Endometrial microvascular endothelial cells (primary cell): ENCODE measurements around the gene SLC1A4. TPM values are rescaled to one million over a fixed set of nuclear protein-coding genes. Genes with fewer than 3 reads are reported as not detected.
"Not testable (repeated sequence)": the region's sequence is repeated elsewhere in the genome, so short reads cannot be mapped to it uniquely, and the experiment has no call there.

Source experiments
- in situ Hi-C: cut with HindIII; loops from 2 replicates; pipeline ENCODE4 v1.10.0; 2017; ENCODE audit warnings: low sequenced_read_pairs, low pct_unique_long_range_greater_than_20kb; ENCODE audit errors: inconsistent ontology term
- total RNA-seq: library from RNA; depleted of rRNA; stranded (reverse); fragments of >200 nt; gene quantifications from one replicate; pipeline ENCODE4 v1.2.3, GENCODE V29; 2015; ENCODE audit errors: inconsistent ontology term

Gene SLC1A4
- total RNA-seq, 1 donor from 2014 or later = 5.6 TPM

GRCh38 chr2:65020251-65020650, 31.1 kb downstream of the SLC1A4 start:
- in situ Hi-C loops = not testable (repeated sequence)

DNA sequence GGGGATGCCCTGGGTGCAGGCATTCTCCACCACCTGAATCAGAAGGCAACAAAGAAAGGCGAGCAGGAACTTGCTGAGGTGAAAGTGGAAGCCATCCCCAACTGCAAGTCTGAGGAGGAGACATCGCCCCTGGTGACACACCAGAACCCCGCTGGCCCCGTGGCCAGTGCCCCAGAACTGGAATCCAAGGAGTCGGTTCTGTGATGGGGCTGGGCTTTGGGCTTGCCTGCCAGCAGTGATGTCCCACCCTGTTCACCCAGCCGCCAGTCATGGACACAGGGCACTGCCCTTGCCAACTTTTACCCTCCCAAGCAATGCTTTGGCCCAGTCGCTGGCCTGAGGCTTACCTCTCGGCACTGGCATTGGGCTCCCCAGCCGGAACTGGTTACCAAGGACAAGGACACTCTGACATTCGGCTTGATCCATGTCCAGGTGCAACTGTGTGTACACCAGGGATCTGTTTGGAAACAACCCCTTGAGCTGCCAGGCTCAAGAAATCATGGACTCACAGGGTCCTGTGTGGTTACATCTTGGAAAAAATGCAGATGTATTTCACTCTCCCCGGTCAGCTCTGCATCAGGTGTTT, 31.8 kb downstream of the SLC1A4 start:
- in situ Hi-C loops = no loop called here

GRCh38 chr2:65021709-65022108, 32.5 kb downstream of the SLC1A4 start:
- in situ Hi-C loops = no loop called here

- in situ Hi-C loops = no loop called here
Observed at GRCh38 chr2:65022189-65022588, 33.0 kb downstream of the SLC1A4 start.

DNA sequence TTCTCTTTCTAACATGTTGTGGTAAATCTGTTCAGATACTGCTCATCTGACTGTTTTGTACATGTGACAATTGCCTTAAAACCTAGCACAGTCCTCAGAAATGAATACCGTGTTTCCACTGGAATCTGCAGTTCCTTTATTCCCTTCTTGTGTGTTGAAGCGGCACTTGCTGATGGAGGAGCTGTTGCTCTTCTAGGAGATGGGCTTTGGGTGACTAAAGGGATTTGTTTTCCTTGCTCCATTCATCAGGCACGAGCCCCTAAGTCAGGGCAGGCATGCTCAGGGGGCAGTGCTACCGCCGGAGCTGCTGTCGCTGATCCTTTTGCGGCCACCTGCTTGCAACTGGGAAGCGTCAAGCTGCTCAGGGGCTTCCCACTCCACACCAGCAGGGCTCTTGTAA, 34.5 kb downstream of the SLC1A4 start:
- in situ Hi-C loops = no loop called here

DNA sequence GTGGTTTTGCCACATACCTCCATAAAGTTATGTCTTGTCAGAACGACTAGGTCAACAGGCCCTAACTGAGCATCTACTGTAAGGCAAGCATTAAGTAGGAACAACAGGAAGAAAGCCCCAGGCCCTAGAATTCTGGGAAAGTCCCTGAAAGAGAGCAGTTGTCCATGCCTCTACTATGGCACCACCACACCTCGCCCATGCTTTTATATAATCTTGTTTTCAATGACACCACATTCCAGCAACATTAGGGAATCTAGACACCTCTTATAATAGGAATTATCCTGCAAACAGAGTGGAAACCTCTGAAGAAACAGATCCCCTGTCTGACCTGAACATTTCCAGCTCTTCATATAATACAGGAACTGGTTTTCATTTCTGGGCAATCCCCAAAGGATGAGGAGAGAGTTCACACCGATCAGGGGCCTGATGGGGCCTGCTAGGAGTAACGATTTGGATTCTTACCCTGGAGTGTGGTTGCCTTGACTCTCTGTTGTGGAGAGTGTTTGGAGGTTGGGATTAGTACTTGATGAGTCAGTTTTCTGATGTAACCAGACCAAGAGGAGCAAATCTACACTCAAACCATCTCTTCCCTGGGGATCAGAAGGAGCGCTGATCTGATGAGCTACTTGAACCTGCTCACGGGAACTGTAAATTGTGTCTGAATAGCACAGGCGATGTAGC, 35.1 kb downstream of the SLC1A4 start:
- in situ Hi-C loops = no loop called here

DNA sequence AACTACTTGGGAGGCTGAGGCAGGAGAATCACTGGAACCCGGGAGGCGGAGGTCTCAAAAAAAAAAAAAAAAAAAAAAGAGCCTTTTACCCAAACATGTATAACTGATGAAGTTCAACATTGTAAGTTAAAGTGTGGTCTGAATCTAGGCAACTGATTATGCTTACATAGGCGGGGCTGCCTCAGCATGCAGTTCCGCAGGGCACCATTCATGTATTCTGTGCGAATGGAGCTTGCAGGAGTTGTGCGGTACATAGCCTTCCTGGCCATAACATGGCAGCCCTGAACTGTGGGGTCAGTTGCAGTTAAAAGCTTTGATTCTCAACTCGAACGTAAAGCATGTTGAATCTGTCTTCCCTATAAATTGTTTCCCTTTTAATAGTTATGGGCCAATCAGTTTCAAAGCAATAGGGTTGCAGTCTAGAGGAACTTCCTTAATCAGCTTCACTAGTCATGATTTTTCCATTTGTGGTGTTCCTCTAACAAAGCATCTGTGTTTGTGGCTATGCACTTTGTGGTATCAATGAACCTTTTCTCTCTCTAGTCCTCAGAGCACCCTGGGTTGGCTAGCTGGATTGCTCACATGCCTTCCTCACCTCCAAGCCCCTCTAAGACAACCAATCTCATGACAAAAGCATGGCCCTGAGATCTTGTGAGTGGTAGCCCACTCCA, 36.4 kb downstream of the SLC1A4 start:
- in situ Hi-C loops = no loop called here

DNA sequence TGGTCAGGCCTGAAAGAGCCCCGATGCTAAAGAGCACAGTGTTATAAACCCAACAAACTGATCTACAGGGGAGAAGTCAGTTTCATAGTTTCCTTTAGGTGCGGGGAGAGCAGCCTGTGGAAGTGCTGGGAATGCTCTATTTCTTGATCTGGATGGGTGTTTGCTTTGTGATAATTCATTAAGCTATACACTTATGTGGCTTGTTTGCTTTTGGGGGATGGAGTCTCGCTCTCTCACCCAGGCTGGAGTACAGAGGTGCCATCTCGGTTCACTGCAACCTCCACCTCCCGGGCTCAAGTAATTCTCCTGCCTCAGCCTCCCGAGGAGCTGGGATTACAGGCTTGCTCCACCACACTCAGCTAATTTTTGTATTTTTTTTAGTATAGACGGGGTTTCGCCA, 37.0 kb downstream of the SLC1A4 start:
- in situ Hi-C loops = no loop called here

GRCh38 chr2:65026704-65027464, 37.7 kb downstream of the SLC1A4 start:
- in situ Hi-C loops = no loop called here

GRCh38 chr2:65027616-65028244, 38.5 kb downstream of the SLC1A4 start:
- in situ Hi-C loops = no loop called here

DNA sequence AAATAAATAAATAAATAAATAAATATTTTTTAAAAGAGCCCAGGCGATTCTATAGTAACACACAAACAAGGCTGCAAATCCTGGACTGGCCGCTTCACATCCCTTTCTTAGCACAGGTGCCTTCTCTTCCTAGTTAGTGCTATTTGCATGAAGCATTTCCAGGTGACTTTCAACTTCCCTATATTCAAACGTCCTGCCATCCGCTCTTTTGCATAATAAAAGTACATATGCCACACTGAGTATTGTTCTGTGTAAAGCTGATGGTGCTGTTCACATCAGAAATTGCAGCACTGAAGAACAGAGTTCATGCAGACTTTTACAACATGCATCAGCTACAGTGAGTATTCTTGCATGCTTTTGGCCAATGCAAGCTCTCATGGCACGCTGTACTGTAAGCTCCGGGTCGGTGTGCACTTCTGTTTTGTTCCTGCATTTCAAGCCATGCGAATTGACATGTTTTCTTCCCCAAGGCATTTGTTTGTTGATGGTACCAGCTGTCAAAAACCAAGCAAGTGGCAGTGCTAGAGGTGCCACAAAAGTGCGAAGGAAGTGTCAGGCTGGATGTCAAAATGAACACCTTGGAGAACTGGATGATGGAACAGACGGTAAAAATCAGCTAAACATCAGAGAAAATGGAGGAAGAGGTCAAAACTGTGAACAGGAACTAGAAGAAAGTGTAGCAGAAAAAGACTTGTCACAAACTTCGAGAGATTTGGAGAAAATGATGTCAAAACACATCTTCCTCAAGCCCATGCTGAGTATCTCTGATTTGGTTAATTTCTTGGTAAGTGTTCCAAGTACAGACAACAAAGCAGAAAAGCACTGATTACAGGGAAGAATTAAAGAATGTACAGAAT, 41.5 kb downstream of the SLC1A4 start:
- in situ Hi-C loops = no loop called here

GRCh38 chr2:65031341-65032018, 42.3 kb downstream of the SLC1A4 start:
- in situ Hi-C loops = no loop called here

DNA sequence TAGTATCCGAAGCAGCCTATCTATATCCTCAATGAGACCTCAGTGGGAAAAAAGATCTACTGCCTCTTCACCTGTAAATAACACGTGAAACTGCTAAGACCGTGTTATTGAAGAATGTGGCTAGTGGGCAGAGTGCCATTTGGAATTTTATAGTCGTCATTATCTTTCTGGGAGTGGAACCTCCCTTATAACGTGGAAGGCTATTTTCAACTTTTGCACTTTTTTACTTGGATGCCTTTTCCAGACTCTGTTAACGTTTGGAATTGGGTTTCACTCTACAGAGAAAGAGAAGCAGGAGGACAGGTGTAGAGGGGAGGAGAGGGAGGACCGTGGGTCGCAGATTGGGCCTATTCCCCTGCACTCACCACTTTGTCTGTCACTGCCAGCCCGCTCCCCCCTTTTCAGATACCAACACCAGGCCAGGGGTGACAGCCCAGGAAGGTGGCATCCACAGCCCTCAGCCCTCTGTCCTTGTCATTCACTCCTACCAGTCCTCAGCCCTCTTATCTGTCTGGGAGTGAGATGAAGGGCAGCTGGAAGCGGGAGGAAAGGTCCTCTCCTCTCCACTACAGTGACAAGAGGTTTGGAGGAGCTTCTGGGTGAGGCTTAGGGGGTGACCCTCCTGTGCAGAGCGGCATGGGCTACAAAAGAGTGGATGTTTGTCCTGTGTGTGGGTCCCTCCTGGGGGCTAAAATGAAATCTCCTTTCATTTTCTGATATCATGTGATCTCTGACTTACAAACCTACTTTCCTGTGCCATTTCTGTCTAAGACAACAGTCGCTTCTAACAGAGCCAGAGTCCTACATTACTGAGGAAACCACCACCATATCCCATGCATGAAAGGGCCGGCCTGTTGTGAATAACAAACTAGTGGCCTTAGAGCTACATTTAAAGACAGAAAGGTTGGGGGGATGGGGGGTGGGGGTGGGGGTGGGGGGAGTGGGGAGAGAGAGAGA, 43.1 kb downstream of the SLC1A4 start:
- in situ Hi-C loops = no loop called here

GRCh38 chr2:65033178-65033577, 44.0 kb downstream of the SLC1A4 start:
- in situ Hi-C loops = no loop called here

- in situ Hi-C loops = not testable (repeated sequence)
Observed at GRCh38 chr2:65033667-65034066, 44.5 kb downstream of the SLC1A4 start.

DNA sequence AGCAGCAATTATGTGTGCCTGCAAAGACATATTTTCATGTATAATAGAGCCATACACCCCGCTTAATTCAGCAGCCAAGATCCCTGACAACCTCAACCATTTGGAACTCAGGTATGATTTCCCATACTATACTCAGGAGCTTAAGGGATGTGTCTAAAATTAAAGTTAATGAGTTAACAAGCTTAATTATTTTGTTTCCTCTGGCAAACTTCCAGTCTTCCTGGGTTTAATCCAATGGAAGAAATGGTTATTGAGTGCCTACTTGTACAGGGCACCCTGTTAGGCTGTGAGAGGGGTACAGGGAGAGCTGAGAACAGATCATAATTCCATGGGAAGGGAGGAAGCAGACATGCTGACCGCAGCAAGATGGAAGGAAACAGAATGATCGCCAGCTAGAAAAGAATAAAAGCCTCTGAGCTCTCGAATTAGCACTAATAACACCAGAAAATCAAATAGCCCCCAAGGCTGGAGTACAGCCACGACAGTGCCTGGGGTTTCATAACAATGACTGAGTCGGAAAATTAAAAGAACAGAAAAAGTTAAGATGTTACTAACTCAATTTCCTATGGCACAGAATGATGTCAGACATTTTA, 46.2 kb downstream of the SLC1A4 start:
- in situ Hi-C loops = no loop called here
